Measurements from ENCODE around the gene MRNIP.

GRCh38 chr5:179820127-179820482, 38.5 kb downstream of the MRNIP start:
- TF ChIP-seq EZH2 (IDR thresholded peaks at IDR 0.05; ENCODE audit: low read length, unreplicated experiment) (no peak), CTCF (conservative IDR thresholded peaks at IDR 0.05; ENCODE audit: low read depth, low read length) (no peak), EZH2phosphoT487 (IDR thresholded peaks at IDR 0.05; ENCODE audit: borderline replicate concordance, low read length) (no peak)
